ACC112 (cell line): Measurements from ENCODE around the gene PPM1J.
A peak's percentile ranks its signal among the peaks of the same experiment; 100 is the strongest.

Experiments used
- H2AFZ ChIP-seq: fragments of 200-600 bp; sonication (generic); one replicate; pipeline ENCODE4 v1.6.0; 2017; ENCODE audit warnings: antibody characterized with exemption, low read length; ENCODE audit not compliant: unreplicated experiment
- H3K27ac ChIP-seq: fragments of 200-600 bp; sonication (generic); 2 replicates; pipeline ENCODE4 v1.5.1; 2014; ENCODE audit warnings: low read depth, mild to moderate bottlenecking, antibody characterized with exemption, low read length, moderate library complexity
- H3K27me3 ChIP-seq: fragments of 200-600 bp; sonication (generic); 2 replicates; pipeline ENCODE4 v1.6.1; 2014; ENCODE audit warnings: mild to moderate bottlenecking, antibody characterized with exemption, low read length, moderate library complexity, mixed read lengths; ENCODE audit not compliant: insufficient read depth
- H3K36me3 ChIP-seq: fragments of 200-600 bp; sonication (generic); 2 replicates; pipeline ENCODE4 v1.6.1; 2016; ENCODE audit warnings: mild to moderate bottlenecking, antibody characterized with exemption, low read length, moderate library complexity, mixed read lengths; ENCODE audit not compliant: insufficient read depth
- H3K4me1 ChIP-seq: fragments of 200-600 bp; sonication (generic); one replicate; pipeline ENCODE4 v1.6.1; 2016; ENCODE audit warnings: low read length, mixed read lengths; ENCODE audit not compliant: insufficient read depth, unreplicated experiment, control insufficient read depth
- H3K4me3 ChIP-seq: fragments of 200-600 bp; sonication (generic); 2 replicates; pipeline ENCODE4 v1.5.1; 2014; ENCODE audit warnings: mild to moderate bottlenecking, low read depth, low read length
- H3K79me2 ChIP-seq: fragments of 200-600 bp; sonication (generic); one replicate; pipeline ENCODE4 v1.6.0; 2016; ENCODE audit warnings: low read length; ENCODE audit not compliant: control insufficient read depth, unreplicated experiment, insufficient read depth

The PPM1J gene

GRCh38 chr1:112720800-112721199 lies 5.7 kb upstream of the PPM1J start:
- Histone ChIP-seq H2AFZ (no peak overlapping the region), H3K27me3 (peaks cover 3% of the 10 kb centered on the region; the same call in 1 of the 2 replicates), H3K36me3 (no peaks in the 10 kb centered on the region), H3K27ac (no peak overlapping the region), H3K4me1 (no peaks in the 10 kb centered on the region), H3K79me2 (no peaks in the 10 kb centered on the region), H3K4me3 (no peak overlapping the region)

GRCh38 chr1:112719706-112720105 lies 4.6 kb upstream of the PPM1J start:
- Histone ChIP-seq H3K4me3 (no peak overlapping the region), H3K79me2 (no peaks in the 10 kb centered on the region), H3K27ac (no peak overlapping the region), H3K4me1 (no peaks in the 10 kb centered on the region), H3K36me3 (no peaks in the 10 kb centered on the region), H2AFZ (no peak overlapping the region), H3K27me3 (peaks cover 3% of the 10 kb centered on the region; the same call in 1 of the 2 replicates)

GRCh38 chr1:112718691-112719418 lies 3.7 kb upstream of the PPM1J start:
- Histone ChIP-seq H3K27me3 (peaks cover 3% of the 10 kb centered on the region; the same call in 1 of the 2 replicates), H3K79me2 (no peaks in the 10 kb centered on the region), H3K4me3 (peak overlapping the region; percentile 71), H3K36me3 (no peaks in the 10 kb centered on the region), H3K4me1 (no peaks in the 10 kb centered on the region), H3K27ac (no peak overlapping the region), H2AFZ (peak overlapping the region; percentile 27)

- Histone ChIP-seq H3K79me2 (no peaks in the 10 kb centered on the region), H2AFZ (no peak overlapping the region), H3K4me1 (no peaks in the 10 kb centered on the region), H3K27me3 (peaks cover 3% of the 10 kb centered on the region; the same call in 1 of the 2 replicates), H3K27ac (no peak overlapping the region), H3K36me3 (no peaks in the 10 kb centered on the region), H3K4me3 (no peak overlapping the region)
Measured at GRCh38 chr1:112717263-112717873, 2.2 kb upstream of the PPM1J start.

GRCh38 chr1:112716133-112716720 lies 1.1 kb upstream of the PPM1J start:
- no peaks in the 10 kb centered on the region for H3K4me1 ChIP-seq
- no peak overlapping the region for H3K27ac ChIP-seq
- no peaks in the 10 kb centered on the region for H3K79me2 ChIP-seq
- peaks cover 3% of the 10 kb centered on the region; the same call in 1 of the 2 replicates for H3K27me3 ChIP-seq
- peak overlapping the region; percentile 51 for H2AFZ ChIP-seq
- H3K36me3 ChIP-seq = no peaks in the 10 kb centered on the region
- peak overlapping the region; percentile 76 for H3K4me3 ChIP-seq

- peaks cover 3% of the 10 kb centered on the region; the same call in 1 of the 2 replicates for H3K27me3 ChIP-seq
- H3K27ac ChIP-seq = no peak overlapping the region
- H3K4me1 ChIP-seq = no peaks in the 10 kb centered on the region
- peak overlapping the region; percentile 15 for H2AFZ ChIP-seq
- H3K36me3 ChIP-seq = no peaks in the 10 kb centered on the region
- H3K4me3 ChIP-seq = peak overlapping the region; percentile 88
- H3K79me2 ChIP-seq = no peaks in the 10 kb centered on the region
Measured at GRCh38 chr1:112714313-112715263, 544 bp downstream of the PPM1J start.

- Histone ChIP-seq H3K4me1 (no peaks in the 10 kb centered on the region), H2AFZ (peak overlapping the region; percentile 15), H3K27me3 (no peaks in the 10 kb centered on the region), H3K27ac (no peak overlapping the region), H3K79me2 (no peaks in the 10 kb centered on the region), H3K36me3 (no peaks in the 10 kb centered on the region), H3K4me3 (peak overlapping the region; percentile 88)
Measured at GRCh38 chr1:112713466-112714312, 1.4 kb downstream of the PPM1J start.

- H3K79me2 ChIP-seq = no peaks in the 10 kb centered on the region
- H2AFZ ChIP-seq = no peak overlapping the region
- no peaks in the 10 kb centered on the region for H3K36me3 ChIP-seq
- H3K27ac ChIP-seq = no peak overlapping the region
- H3K27me3 ChIP-seq = no peaks in the 10 kb centered on the region
- H3K4me1 ChIP-seq = peaks cover 5% of the 10 kb centered on the region
- no peak overlapping the region for H3K4me3 ChIP-seq
Measured at GRCh38 chr1:112712701-112713128, 2.4 kb downstream of the PPM1J start.

- H3K79me2 ChIP-seq = peaks cover under 1% of the 10 kb centered on the region
- H2AFZ ChIP-seq = no peak overlapping the region
- H3K27ac ChIP-seq = no peak overlapping the region
- H3K4me1 ChIP-seq = peaks cover 8% of the 10 kb centered on the region
- no peaks in the 10 kb centered on the region for H3K36me3 ChIP-seq
- no peak overlapping the region for H3K4me3 ChIP-seq
- H3K27me3 ChIP-seq = no peaks in the 10 kb centered on the region
Measured at GRCh38 chr1:112712191-112712590, 2.9 kb downstream of the PPM1J start.
